GM21737 (cell line): ENCODE measurements around the gene CRIP1.

Experiments
- ATAC-seq: cut with Tn5 transposase; IDR thresholded peaks from one replicate; pipeline ENCODE4 v1.9.1; 2021; ENCODE audit warnings: mild to moderate bottlenecking, moderate library complexity; ENCODE audit not compliant: unreplicated experiment

The CRIP1 gene

GRCh38 chr14:105492031-105492970, 5.6 kb downstream of the CRIP1 start:
- no peak for ATAC-seq

- no peak for ATAC-seq
Observed at GRCh38 chr14:105492971-105493871, 6.5 kb downstream of the CRIP1 start.

- ATAC-seq: no peak
Observed at GRCh38 chr14:105493921-105494605, 7.4 kb downstream of the CRIP1 start.

GRCh38 chr14:105494606-105494929, 7.9 kb downstream of the CRIP1 start:
- no peak for ATAC-seq

GRCh38 chr14:105495101-105495989, 8.7 kb downstream of the CRIP1 start:
- ATAC-seq: no peak

GRCh38 chr14:105495990-105496830, 9.5 kb downstream of the CRIP1 start:
- no peak for ATAC-seq

GRCh38 chr14:105496831-105497591, 10.3 kb downstream of the CRIP1 start:
- no peak for ATAC-seq

- ATAC-seq: no peak
Observed at GRCh38 chr14:105497671-105498429, 11.2 kb downstream of the CRIP1 start.

GRCh38 chr14:105498430-105499255, 12.0 kb downstream of the CRIP1 start:
- no peak for ATAC-seq

- no peak for ATAC-seq
Observed at GRCh38 chr14:105499256-105500035, 12.8 kb downstream of the CRIP1 start.

- no peak for ATAC-seq
Observed at GRCh38 chr14:105500036-105500725, 13.5 kb downstream of the CRIP1 start.

GRCh38 chr14:105500726-105501101, 14.0 kb downstream of the CRIP1 start:
- no peak for ATAC-seq

- ATAC-seq: no peak
Observed at GRCh38 chr14:105501504-105502291, 15.0 kb downstream of the CRIP1 start.

GRCh38 chr14:105502446-105503295, 16.0 kb downstream of the CRIP1 start:
- no peak for ATAC-seq
